HG03064 (cell line): ENCODE data around the gene MICU2.

ENCODE experiments used
- ATAC-seq: cut with Tn5 transposase; IDR thresholded peaks from one replicate; pipeline ENCODE4 v1.9.1; 2021; ENCODE audit warnings: low read depth; ENCODE audit not compliant: unreplicated experiment

The MICU2 gene, protein sequence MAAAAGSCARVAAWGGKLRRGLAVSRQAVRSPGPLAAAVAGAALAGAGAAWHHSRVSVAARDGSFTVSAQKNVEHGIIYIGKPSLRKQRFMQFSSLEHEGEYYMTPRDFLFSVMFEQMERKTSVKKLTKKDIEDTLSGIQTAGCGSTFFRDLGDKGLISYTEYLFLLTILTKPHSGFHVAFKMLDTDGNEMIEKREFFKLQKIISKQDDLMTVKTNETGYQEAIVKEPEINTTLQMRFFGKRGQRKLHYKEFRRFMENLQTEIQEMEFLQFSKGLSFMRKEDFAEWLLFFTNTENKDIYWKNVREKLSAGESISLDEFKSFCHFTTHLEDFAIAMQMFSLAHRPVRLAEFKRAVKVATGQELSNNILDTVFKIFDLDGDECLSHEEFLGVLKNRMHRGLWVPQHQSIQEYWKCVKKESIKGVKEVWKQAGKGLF

DNA sequence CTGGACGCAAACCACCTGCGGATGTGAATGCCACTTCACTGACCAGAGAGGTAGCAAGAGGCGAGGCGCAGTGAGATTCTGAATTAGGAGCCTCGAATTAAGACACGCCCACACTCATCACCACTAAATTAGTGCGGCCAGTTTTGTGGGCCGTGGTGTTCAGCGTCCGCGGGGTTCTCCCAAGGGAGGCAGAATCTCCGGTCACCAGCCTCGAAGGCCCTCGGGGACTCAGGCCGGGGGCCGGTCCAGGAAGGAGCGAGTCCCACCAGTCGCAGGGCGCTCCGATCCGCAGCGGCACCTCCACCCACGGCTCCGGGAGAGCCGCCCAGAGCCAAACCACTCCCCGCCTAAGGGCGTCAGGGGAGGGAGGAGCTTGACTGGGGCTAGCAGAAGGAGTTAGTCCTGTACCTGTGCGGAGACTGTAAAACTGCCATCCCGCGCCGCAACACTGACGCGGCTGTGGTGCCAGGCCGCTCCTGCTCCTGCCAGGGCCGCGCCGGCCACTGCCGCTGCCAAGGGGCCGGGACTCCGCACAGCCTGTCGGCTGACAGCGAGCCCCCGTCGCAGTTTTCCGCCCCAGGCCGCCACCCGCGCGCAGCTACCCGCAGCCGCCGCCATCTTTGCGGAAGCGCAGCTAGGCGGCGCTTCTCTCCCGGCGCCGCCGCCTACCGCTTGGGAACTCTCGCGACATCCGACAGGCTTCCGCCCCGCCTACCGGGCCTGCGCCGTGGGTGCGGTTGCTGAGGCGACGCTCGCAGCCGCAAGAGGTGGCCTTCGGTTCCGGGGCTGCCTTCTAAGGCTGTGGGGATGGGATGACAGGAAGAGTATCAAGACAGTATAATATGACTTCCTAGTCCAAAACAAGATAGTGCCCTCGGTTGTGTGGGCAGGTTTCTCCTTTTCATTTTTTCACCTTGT is at the start of gene MICU2:
MICU2 (minus strand) TSS at position 640 of the 918 bp plus-strand sequence; CDS start at position 618, 22 bp downstream.
- peak; percentile 97 for ATAC-seq

DNA sequence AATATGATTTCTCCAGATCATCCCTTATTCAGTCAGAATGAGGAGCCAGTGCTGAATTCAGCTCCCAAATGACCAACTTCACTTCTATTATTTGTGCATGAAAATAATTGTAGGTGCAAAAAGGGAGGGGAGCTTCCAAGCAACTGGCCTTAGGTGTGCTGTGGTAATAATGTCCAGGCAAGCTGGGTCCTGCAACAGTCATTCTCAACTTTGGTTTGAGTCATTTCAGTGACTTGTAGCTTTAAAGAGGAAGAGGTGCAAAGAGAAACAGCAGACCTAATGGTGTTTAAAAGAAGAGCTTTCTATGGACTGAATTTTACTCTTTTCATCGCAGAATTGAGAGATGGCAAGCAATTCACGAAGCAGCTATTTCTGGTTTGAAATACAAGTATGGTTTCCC is 37.7 kb upstream of the MICU2 start:
- no peak for ATAC-seq

DNA sequence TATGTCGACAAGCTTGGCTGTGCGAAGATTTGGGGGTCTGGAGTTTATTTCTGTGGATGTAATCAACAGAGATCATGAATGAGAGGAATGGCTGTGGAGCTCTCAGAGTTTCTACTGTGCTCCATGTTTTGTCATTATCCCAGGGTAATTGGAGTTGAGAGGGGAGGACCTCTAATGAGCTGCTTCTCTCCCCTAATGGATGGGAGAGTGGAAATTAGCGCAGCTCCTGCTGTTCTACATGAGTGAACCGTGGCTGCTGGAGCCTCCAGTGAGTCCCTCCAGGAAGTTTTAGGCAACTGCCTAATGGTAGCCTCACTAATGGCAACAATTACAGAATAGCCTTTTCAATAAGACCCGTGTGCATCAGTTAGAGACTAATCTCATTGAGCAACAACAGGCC is 35.6 kb upstream of the MICU2 start:
- no peak for ATAC-seq

DNA sequence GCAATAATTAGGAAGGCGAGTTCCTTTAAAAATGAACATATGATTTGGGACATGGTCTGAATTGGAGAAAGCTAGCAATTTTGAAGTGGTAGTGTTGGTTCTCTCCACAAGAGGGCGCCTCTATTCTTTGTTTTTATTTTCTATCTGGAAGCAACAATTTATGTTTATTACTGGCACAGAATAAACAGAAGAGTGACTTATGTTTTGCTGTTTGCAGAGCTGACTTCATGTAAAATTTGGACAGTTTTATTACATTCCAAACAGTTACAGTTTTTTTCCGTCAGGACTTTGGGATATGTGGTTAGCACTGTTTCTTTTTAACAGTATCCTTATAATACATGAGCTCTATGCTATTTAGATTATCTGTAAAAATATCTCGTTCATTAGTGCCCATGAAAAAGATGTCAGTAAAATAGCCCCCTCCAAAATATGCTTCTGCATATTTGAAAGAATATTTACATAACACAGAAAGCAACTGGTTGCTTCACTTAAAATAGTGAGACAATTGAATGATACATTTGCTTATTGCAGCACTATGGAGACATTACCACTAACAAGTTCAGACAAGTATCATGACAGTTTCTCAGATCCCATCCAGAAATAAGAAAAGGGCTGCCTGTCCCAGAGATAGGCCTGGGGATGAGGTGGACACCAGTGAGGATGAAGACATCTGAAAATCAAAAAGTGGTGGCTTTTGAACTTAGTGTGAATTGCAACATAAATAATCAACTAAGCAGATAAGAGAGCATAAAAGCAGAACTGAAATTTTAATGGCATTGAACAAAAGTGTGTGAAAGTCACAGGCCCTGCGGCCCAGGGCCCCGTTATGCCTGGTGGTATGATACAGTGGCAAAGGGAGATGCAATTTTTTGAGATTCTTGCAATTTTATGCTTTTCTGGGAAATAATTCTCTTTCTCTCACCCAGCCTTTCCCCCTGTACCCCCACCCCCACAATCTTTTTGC is 34.6 kb upstream of the MICU2 start:
- no peak for ATAC-seq

DNA sequence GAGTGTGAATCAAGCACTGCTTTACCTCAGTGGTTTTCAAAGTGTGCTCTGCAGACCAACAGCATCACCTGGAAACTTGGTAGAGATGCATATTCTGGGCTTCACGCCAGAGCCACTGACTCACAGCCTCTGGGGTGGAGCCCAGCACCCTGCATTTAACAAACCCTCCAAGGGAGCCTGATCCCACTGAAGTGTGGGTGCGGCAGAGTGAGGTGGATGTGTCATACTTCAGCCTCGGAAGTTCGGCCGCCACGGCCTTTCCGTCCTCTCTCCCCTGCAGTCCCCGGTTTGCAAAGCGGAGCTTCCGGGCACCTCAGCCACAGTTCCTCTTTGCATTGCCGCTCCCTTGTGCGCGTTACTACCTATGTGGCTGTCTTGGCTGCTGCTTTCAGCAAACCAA is 33.3 kb upstream of the MICU2 start:
- ATAC-seq = no peak

DNA sequence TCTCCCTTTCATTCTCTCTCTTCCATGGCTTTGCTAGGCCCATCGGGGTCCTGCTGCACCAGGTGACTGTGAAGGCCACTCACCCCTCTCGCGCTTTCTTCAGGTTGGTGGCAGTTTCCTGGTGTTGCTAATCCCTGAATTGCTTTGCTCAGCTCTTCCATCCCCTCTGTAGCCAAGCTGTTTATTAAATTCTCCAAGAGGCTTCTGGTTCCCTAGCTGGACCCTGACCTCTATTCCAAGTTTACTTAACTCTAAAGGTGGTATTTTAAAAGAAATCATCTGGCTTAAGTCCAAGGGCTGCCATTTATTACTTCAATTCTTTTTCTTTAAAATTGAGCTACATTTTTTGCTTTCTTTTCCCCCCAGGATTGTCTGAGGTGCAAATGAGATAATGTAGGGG is 32.7 kb upstream of the MICU2 start:
- no peak for ATAC-seq

GRCh38 chr13:21632196-21632595 is 28.2 kb upstream of the MICU2 start:
- no peak for ATAC-seq

- ATAC-seq = no peak
Measured at GRCh38 chr13:21625366-21625765, 21.4 kb upstream of the MICU2 start.

GRCh38 chr13:21620861-21621260 is 16.9 kb upstream of the MICU2 start:
- no peak for ATAC-seq

GRCh38 chr13:21619633-21620220 is 15.8 kb upstream of the MICU2 start:
- no peak for ATAC-seq

DNA sequence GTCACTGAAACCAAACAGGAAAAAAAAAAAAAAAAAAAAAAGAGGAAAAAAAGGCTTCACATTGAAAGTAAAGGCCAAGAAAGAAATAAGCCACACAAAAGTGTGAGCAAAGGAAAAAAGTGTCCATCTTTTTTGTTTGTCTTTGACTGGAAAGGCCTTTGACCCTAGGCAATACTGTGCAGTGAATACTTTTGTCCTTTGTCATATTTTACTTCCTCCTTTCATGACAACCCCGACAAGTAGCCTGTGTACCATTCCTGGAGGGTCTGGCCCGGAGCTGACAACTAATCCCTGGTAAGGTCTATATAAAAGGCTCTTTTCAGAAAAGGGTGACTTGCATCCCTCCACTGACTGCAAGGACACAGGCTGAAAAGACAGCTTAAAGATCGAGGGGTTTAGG is 12.9 kb upstream of the MICU2 start:
- ATAC-seq = no peak

GRCh38 chr13:21616205-21616866 is 12.4 kb upstream of the MICU2 start:
- ATAC-seq = no peak

GRCh38 chr13:21615427-21615826 is 11.5 kb upstream of the MICU2 start:
- ATAC-seq = no peak

GRCh38 chr13:21613791-21614190 is 9.8 kb upstream of the MICU2 start:
- ATAC-seq = no peak

DNA sequence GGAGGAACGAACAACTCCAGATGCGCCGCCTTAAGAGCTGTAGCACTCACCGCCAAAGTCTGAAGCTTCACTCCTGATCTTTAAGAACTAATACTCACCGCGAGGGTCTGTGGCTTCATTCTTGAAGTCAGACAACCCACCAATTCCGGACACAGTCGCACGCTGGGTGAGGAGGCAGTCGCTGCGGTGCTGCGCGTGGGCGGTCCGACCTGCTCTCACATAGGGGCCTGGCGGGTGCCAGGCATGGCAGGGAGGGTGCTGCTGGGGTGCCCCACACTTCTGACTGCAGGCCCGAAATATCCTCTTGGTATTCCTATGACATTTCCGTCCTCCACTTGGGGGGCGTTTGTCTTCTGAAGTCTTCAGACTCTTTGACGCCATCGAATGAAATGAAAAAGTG is 7.4 kb upstream of the MICU2 start:
- no peak for ATAC-seq

DNA sequence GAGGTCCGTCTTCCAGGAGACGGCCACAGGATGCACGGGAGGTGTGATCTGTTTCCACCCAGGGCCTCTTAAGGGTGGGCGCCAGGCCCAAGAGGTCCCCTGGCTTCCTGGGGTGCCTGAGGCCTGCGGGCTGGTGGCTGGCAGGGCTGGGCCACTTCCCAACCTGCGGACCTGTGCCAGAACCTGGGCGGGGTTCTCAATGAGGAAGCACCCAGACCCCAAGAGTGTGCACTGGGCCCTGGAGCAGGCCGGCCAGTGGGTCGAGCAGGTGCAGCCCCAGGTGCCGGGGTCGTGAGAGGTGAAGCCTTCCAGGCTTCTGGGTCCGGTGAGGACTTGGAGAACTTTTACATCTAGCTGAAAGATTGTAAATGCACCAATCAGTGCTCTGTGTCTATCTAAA is 6.7 kb upstream of the MICU2 start:
- no peak for ATAC-seq

DNA sequence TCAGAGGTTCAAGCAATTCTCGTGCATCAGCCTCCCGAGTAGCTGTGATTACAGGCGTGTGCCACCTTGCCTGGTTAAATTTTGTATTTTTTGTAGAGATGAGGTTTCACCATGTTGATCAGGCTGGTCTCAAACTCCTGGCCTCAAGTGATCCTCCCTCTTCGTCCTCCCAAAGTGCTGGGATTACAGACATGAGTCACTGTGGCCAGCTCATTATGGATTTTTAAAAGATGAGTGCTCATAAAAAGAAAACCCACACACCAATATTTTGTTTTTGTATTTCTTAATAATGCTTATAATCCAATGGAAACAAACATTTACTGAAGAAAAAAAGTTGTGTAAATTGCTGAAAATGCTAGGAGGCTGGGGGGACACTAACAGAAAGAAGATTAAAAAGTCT is 5.0 kb upstream of the MICU2 start:
- ATAC-seq = no peak

- ATAC-seq = no peak
Measured at GRCh38 chr13:21606796-21607195, 2.8 kb upstream of the MICU2 start.

DNA sequence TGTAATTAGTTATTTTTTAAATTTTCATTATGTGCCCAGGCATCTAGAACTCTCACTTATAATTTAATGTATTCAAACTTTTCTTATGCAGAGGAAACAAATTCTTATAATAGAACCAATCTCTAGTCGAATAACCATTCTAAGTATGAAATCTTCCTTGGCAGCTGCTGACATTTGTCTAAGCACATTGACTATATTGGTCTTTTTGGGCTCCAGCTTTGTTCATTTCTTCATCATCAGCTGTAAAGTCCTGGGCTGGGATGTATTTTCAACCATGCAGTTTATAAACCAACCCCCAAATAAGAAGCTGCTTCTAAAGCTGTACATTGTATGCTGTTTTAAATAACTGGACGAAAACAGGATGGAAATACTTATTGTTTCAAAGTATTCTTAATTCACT is 2.3 kb upstream of the MICU2 start:
- no peak for ATAC-seq

DNA sequence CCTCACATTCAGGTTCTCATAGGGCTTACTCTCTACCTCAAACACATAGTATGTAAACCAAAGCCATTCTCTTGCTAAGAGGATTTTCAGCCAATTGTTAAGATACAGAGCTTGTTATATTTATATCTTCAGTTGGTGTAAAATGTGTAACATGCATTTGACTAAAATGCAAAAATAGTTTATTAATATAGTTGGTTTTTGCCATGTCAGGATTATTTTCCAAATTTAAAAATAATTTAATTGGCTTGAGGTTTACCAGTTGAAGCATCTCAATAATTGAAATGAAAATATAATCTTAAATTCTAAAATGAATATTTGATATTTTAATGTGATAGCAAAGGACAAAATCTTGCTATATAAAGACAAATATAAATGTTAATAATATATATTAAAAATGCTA is 7.2 kb downstream of the MICU2 start:
- no peak for ATAC-seq
